Kidney (tissue), 14 donors: ENCODE measurements around the gene HLA-DPB1. TPM values are rescaled to one million over a fixed set of nuclear protein-coding genes. Genes with fewer than 3 reads are reported as not detected.

ENCODE experiments used
- DNase-seq, 5 donors: peaks; one replicate each; pipeline ENCODE4 v3.0.0-alpha.2; 2013 to 2020
- FAIRE-seq: peaks from 2 replicates; lab custom pipeline; 2012; peaks lifted over from hg19 to GRCh38; lab: Jason Lieb, UNC
- H3K27ac ChIP-seq, 2 donors: one replicate each; pipeline ENCODE4 v1.7.0; 2013; ENCODE audit warnings: low read depth in 2 of 2, low read length in 2 of 2, inconsistent platforms in 1 of 2
- H3K27me3 ChIP-seq: one replicate; pipeline ENCODE4 v1.7.1; 2013; ENCODE audit warnings: low read length, inconsistent platforms; ENCODE audit not compliant: control insufficient read depth, insufficient read depth
- H3K36me3 ChIP-seq, 3 donors: one replicate each; pipeline versions ENCODE4 v1.7.0 to v1.7.1; 2013; ENCODE audit warnings: low read length in 3 of 3, control low read depth in 1 of 3, inconsistent platforms in 1 of 3; ENCODE audit not compliant: insufficient read depth in 3 of 3, control insufficient read depth in 2 of 3
- H3K4me1 ChIP-seq, 3 donors: one replicate each; pipeline versions ENCODE4 v1.7.0 to v1.7.1; 2013; ENCODE audit warnings: low read length in 3 of 3, inconsistent platforms in 1 of 3, low read depth in 1 of 3; ENCODE audit not compliant: control insufficient read depth in 2 of 3, insufficient read depth in 2 of 3
- H3K4me3 ChIP-seq, 3 donors: one replicate each; pipeline versions ENCODE4 v1.7.0 to v1.8.1; 2013; ENCODE audit warnings: low read length in 3 of 3, control low read depth in 1 of 3, inconsistent platforms in 1 of 3
- H3K9ac ChIP-seq, 3 donors: one replicate each; pipeline versions ENCODE4 v1.7.0 to v1.7.1; 2013; ENCODE audit warnings: low read length in 3 of 3, control low read depth in 1 of 3, inconsistent platforms in 1 of 3
- H3K9me3 ChIP-seq, 3 donors: one replicate each; pipeline versions ENCODE4 v1.7.0 to v1.7.1; 2013; ENCODE audit warnings: low read length in 3 of 3, control low read depth in 1 of 3, inconsistent platforms in 1 of 3; ENCODE audit not compliant: control insufficient read depth in 2 of 3, insufficient read depth in 1 of 3
- intact Hi-C: fragments of 100-400 bp; cut with DNase I; formaldehyde crosslinking; loops from one replicate; pipeline ENCODE4 v1.11.1; 2022
- polyA plus RNA-seq: library from polyadenylated mRNA; stranded (reverse); fragments of 350-450 nt; fragmentation: Illumina TruSeq; extraction: RNeasy Lipid Tissue Mini Kit (QIAGEN cat#74804); gene quantifications from one replicate; pipeline ENCODE4 v1.2.3, GENCODE V29; 2014; ENCODE audit warnings: low read depth, low replicate concordance; ENCODE audit not compliant: insufficient read depth
- total RNA-seq: library from RNA; stranded (reverse); fragmentation: NEBNext Ultra II Directional; extraction: Animal tissue kit (Norgen Biotek cat#: 25700); gene quantifications from one replicate; pipeline ENCODE4 v1.2.1, GENCODE V29; 2021
- TF ChIP-seq, protein P1 (sequence below): IDR thresholded peaks from 3 replicates; pipeline ENCODE4 v1.5.1; 2012; ENCODE audit warnings: mild to moderate bottlenecking, moderate library complexity, borderline replicate concordance; ENCODE audit not compliant: insufficient read depth; ENCODE audit errors: extremely low read depth
- donor health status: control.
- donor health status: control.
- donor health status: control.
- donor health status: control.
- donor health status: control.
- donor health status: DM: yes; HTN: yes; CAD: no.
- donor health status: Normal renal cell carcinoma (clear cell type).

Gene HLA-DPB1
- total and polyA plus RNA-seq, 2 donors from 2014 or later: 141 to 181 TPM

DNA sequence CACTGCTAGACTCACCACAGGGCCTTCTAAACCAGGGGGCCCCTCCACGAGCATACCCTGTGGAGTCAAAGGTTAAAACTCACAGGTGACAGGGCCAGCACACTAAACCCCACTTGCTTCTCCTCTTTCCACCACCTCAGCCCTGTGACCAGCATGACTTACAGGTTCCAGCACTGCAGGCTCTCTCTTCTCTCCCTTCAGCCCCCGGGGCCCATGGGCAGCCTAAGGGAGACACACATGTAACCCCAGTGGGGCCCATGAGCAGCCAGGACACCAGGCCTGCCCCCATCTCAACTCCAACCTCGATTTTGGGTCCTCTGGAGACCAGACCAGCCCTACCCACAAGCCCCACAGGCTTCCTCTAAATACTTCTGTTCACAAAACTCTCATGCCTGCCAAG, 28.0 kb downstream of the HLA-DPB1 start:
- Histone ChIP-seq H3K9me3 (peaks cover 0 to 15% (median 0%) of the 10 kb centered on the region in 3 donors), H3K9ac (no peak overlapping the region), H3K36me3 (no peaks in the 10 kb centered on the region), H3K4me3 (no peak overlapping the region), H3K4me1 (no peaks in the 10 kb centered on the region), H3K27me3 (no peaks in the 10 kb centered on the region), H3K27ac (no peak overlapping the region)
- FAIRE-seq: no peak
- intact Hi-C loops: no loop called here
- TF ChIP-seq, protein P1, sequence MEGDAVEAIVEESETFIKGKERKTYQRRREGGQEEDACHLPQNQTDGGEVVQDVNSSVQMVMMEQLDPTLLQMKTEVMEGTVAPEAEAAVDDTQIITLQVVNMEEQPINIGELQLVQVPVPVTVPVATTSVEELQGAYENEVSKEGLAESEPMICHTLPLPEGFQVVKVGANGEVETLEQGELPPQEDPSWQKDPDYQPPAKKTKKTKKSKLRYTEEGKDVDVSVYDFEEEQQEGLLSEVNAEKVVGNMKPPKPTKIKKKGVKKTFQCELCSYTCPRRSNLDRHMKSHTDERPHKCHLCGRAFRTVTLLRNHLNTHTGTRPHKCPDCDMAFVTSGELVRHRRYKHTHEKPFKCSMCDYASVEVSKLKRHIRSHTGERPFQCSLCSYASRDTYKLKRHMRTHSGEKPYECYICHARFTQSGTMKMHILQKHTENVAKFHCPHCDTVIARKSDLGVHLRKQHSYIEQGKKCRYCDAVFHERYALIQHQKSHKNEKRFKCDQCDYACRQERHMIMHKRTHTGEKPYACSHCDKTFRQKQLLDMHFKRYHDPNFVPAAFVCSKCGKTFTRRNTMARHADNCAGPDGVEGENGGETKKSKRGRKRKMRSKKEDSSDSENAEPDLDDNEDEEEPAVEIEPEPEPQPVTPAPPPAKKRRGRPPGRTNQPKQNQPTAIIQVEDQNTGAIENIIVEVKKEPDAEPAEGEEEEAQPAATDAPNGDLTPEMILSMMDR: no peak
- DNase-seq: no peak

- Histone ChIP-seq H3K27ac (no peak overlapping the region), H3K36me3 (no peaks in the 10 kb centered on the region), H3K27me3 (no peaks in the 10 kb centered on the region), H3K4me3 (no peak overlapping the region), H3K4me1 (no peaks in the 10 kb centered on the region), H3K9me3 (peaks cover 0 to 14% (median 0%) of the 10 kb centered on the region in 3 donors), H3K9ac (no peak overlapping the region)
- intact Hi-C loops: no loop called here
- DNase-seq (no peak), FAIRE-seq (no peak)
- TF ChIP-seq, protein P1: no peak
These were observed 29.1 kb downstream of the HLA-DPB1 start for GRCh38 chr6:33104887-33105286.

GRCh38 chr6:33105386-33105785, 29.6 kb downstream of the HLA-DPB1 start:
- Histone ChIP-seq H3K27me3 (no peaks in the 10 kb centered on the region), H3K9ac (no peak overlapping the region), H3K4me1 (no peaks in the 10 kb centered on the region), H3K27ac (no peak overlapping the region), H3K9me3 (peaks cover 0 to 9% (median 0%) of the 10 kb centered on the region in 3 donors), H3K4me3 (no peak overlapping the region), H3K36me3 (no peaks in the 10 kb centered on the region)
- FAIRE-seq: no peak
- TF ChIP-seq, protein P1: no peak
- intact Hi-C loops: no loop called here
- no peak for DNase-seq
